Loucy (cell line): ENCODE measurements around the gene PDXP.

Experiments used
- H2AFZ ChIP-seq: fragments of 200-600 bp; sonication (generic); 2 replicates; pipeline ENCODE4 v1.6.0; 2016; ENCODE audit warnings: antibody characterized with exemption, mild to moderate bottlenecking, low read length, moderate library complexity
- H3F3A ChIP-seq: fragments of 200-600 bp; 2 replicates; pipeline ENCODE4 v1.6.0; 2016; ENCODE audit warnings: antibody characterized with exemption, low read depth, mild to moderate bottlenecking
- H3K27me3 ChIP-seq: fragments of 200-600 bp; sonication (generic); 2 replicates; pipeline ENCODE4 v1.6.1; 2014; ENCODE audit warnings: low read length, mild to moderate bottlenecking; ENCODE audit not compliant: insufficient read depth, poor library complexity, severe bottlenecking
- H3K36me3 ChIP-seq: fragments of 200-600 bp; sonication (generic); 2 replicates; pipeline ENCODE4 v1.6.1; 2016; ENCODE audit warnings: low read length; ENCODE audit not compliant: insufficient read depth
- H3K4me1 ChIP-seq: fragments of 200-600 bp; sonication (generic); 2 replicates; pipeline ENCODE4 v1.5.1; 2014; ENCODE audit warnings: low read length, mild to moderate bottlenecking; ENCODE audit not compliant: insufficient read depth, poor library complexity, severe bottlenecking
- H3K4me2 ChIP-seq: fragments of 200-600 bp; sonication (generic); 2 replicates; pipeline ENCODE4 v1.6.0; 2014; ENCODE audit warnings: antibody characterized with exemption, low read length, low read depth, mild to moderate bottlenecking; ENCODE audit not compliant: poor library complexity, severe bottlenecking
- H3K4me3 ChIP-seq: fragments of 200-600 bp; sonication (generic); 2 replicates; pipeline ENCODE4 v1.5.1; 2014; ENCODE audit warnings: low read length, mild to moderate bottlenecking, mixed read lengths; ENCODE audit not compliant: poor library complexity, severe bottlenecking
- H3K79me2 ChIP-seq: fragments of 200-600 bp; sonication (generic); 2 replicates; pipeline ENCODE4 v1.6.1; 2014; ENCODE audit warnings: low read length; ENCODE audit not compliant: insufficient read depth
- H3K9ac ChIP-seq: fragments of 200-600 bp; sonication (generic); 2 replicates; pipeline ENCODE4 v1.6.0; 2014; ENCODE audit warnings: mild to moderate bottlenecking, low read depth, low read length, moderate library complexity; ENCODE audit not compliant: poor library complexity, severe bottlenecking
- H3K9me2 ChIP-seq: fragments of 200-600 bp; sonication (generic); replicated peaks from 2 replicates; pipeline ENCODE4 v1.6.1; 2016; ENCODE audit warnings: low read depth, low read length, mixed read lengths
- H3K9me3 ChIP-seq: fragments of 200-600 bp; sonication (generic); 2 replicates; pipeline ENCODE4 v1.6.1; 2014; ENCODE audit warnings: mild to moderate bottlenecking, antibody characterized with exemption, low read length, low read depth; ENCODE audit not compliant: insufficient read depth
- H4K20me1 ChIP-seq: fragments of 200-600 bp; sonication (generic); 2 replicates; pipeline ENCODE4 v1.6.0; 2014; ENCODE audit warnings: antibody characterized with exemption, low read length, mild to moderate bottlenecking; ENCODE audit not compliant: insufficient read depth, poor library complexity, severe bottlenecking
- CTCF ChIP-seq: fragments of 200-600 bp; sonication (generic); conservative IDR thresholded peaks from 2 replicates; pipeline ENCODE4 v1.5.1; 2014; ENCODE audit warnings: mild to moderate bottlenecking, antibody characterized with exemption, low read length
- EZH2phosphoT487 ChIP-seq: fragments of 200-600 bp; IDR thresholded peaks from 2 replicates; pipeline ENCODE4 v1.6.1; 2018; ENCODE audit warnings: antibody characterized with exemption, mild to moderate bottlenecking, moderate library complexity, borderline replicate concordance

Gene PDXP

GRCh38 chr22:37664249-37665101 lies 6.0 kb downstream of the PDXP start:
- Histone ChIP-seq H4K20me1 (peaks cover 60% of the 10 kb centered on the region), H3K36me3 (peaks cover 28% of the 10 kb centered on the region; the same call in 1 of the 2 replicates), H3F3A (no peaks in the 10 kb centered on the region), H3K9me3 (no peaks in the 10 kb centered on the region), H3K27me3 (no peaks in the 10 kb centered on the region), H3K4me2 (peak overlapping the region; percentile 35), H3K4me3 (no peak overlapping the region), H3K9ac (no peak overlapping the region), H3K9me2 (no peaks in the 10 kb centered on the region), H3K79me2 (peaks cover 75% of the 10 kb centered on the region), H3K4me1 (peaks cover 33% of the 10 kb centered on the region), H2AFZ (no peak overlapping the region)
- TF ChIP-seq EZH2phosphoT487 (no peak), CTCF (no peak)

GRCh38 chr22:37665487-37665886 lies 7.0 kb downstream of the PDXP start:
- TF ChIP-seq CTCF, result no peak
- TF ChIP-seq EZH2phosphoT487, result no peak
- peaks cover 50% of the 10 kb centered on the region for H4K20me1 ChIP-seq

DNA sequence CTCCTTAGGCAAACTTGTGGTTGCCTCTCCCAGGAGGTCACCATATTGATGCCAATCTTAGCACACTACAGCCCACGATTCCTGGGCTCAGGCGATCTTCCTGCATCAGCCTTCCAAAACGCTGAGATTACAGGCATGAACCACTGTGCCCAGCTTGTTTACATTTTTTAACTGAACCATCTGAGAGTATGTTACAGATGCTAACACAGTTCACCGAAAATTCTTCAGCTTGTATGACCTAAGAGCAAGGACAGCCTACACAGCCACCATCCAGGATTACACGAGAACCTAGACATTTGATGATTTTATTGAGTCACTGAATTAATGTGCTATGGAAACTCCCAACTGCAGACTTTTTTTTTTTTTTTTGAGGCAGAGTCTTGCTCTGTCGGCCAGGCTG lies 11.1 kb downstream of the PDXP start:
- Histone ChIP-seq H3F3A (no peaks in the 10 kb centered on the region), H3K9me2 (no peaks in the 10 kb centered on the region), H3K4me2 (no peak overlapping the region), H3K9me3 (no peaks in the 10 kb centered on the region), H3K36me3 (peaks cover 28% of the 10 kb centered on the region; the same call in 1 of the 2 replicates), H3K27me3 (no peaks in the 10 kb centered on the region), H2AFZ (no peak overlapping the region), H3K4me1 (peaks cover 26% of the 10 kb centered on the region), H3K4me3 (no peak overlapping the region), H3K79me2 (peaks cover 45% of the 10 kb centered on the region), H3K9ac (no peak overlapping the region), H4K20me1 (peaks cover 16% of the 10 kb centered on the region)
- TF ChIP-seq CTCF, result no peak
- no peak for TF ChIP-seq EZH2phosphoT487

More at GRCh38 chr22:37665487-37665886, 7.0 kb downstream of the PDXP start:
- H3K9me2 ChIP-seq, result no peaks in the 10 kb centered on the region
- no peak overlapping the region for H2AFZ ChIP-seq
- H3K27me3 ChIP-seq, result no peaks in the 10 kb centered on the region
- H3K79me2 ChIP-seq, result peaks cover 65% of the 10 kb centered on the region
- H3K4me3 ChIP-seq, result no peak overlapping the region
- no peak overlapping the region for H3K4me2 ChIP-seq
- H3K9me3 ChIP-seq, result no peaks in the 10 kb centered on the region
- H3K9ac ChIP-seq, result no peak overlapping the region
- peaks cover 28% of the 10 kb centered on the region; the same call in 1 of the 2 replicates for H3K36me3 ChIP-seq
- no peaks in the 10 kb centered on the region for H3F3A ChIP-seq
- H3K4me1 ChIP-seq, result peaks cover 23% of the 10 kb centered on the region
